Peyer's patch (tissue), 4 donors: Measurements from ENCODE around the gene WDR49.

Source experiments
- POLR2A ChIP-seq, 2 donors: fragments of 450-650 bp; IDR thresholded peaks; one replicate each; pipeline ENCODE4 v1.5.1; 2017; ENCODE audit warnings: antibody characterized with exemption in 2 of 2, mild to moderate bottlenecking in 2 of 2, moderate library complexity in 2 of 2
- TF ChIP-seq, protein P1 (sequence below), 6 experiments: fragments of 450-650 bp in 4 of 6; fragments of 200-600 bp in 2 of 6; sonication (generic) in 1 of 6; IDR thresholded peaks; one replicate each; pipeline ENCODE4 v1.5.1; 2017 to 2019; ENCODE audit warnings: antibody characterized with exemption in 6 of 6, mild to moderate bottlenecking in 3 of 6, moderate library complexity in 1 of 6

DNA sequence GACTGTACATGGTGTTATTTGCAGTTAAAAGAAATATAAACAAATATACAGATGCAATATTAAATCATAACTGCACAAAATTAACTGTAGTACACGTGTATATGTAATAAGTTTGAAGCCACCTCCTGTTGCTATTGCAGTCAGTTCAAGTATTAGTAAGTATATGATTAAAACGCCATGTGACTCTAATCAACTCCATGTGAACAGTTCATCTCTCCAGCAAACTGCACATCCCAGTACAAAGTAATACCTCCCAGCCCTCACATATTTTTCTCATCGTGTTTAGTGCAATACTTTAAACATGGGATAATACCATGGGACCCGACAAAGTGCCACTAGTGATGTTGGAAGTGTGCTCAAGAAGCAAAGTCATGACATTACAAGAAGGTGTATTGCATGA, 46.3 kb upstream of the WDR49 start:
- TF ChIP-seq, protein P1, sequence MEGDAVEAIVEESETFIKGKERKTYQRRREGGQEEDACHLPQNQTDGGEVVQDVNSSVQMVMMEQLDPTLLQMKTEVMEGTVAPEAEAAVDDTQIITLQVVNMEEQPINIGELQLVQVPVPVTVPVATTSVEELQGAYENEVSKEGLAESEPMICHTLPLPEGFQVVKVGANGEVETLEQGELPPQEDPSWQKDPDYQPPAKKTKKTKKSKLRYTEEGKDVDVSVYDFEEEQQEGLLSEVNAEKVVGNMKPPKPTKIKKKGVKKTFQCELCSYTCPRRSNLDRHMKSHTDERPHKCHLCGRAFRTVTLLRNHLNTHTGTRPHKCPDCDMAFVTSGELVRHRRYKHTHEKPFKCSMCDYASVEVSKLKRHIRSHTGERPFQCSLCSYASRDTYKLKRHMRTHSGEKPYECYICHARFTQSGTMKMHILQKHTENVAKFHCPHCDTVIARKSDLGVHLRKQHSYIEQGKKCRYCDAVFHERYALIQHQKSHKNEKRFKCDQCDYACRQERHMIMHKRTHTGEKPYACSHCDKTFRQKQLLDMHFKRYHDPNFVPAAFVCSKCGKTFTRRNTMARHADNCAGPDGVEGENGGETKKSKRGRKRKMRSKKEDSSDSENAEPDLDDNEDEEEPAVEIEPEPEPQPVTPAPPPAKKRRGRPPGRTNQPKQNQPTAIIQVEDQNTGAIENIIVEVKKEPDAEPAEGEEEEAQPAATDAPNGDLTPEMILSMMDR (IDR thresholded peaks at IDR 0.05): no peak
- TF ChIP-seq POLR2A (IDR thresholded peaks at IDR 0.05): no peak
